Measurements from ENCODE around the gene NLRP1.

Gene NLRP1

DNA sequence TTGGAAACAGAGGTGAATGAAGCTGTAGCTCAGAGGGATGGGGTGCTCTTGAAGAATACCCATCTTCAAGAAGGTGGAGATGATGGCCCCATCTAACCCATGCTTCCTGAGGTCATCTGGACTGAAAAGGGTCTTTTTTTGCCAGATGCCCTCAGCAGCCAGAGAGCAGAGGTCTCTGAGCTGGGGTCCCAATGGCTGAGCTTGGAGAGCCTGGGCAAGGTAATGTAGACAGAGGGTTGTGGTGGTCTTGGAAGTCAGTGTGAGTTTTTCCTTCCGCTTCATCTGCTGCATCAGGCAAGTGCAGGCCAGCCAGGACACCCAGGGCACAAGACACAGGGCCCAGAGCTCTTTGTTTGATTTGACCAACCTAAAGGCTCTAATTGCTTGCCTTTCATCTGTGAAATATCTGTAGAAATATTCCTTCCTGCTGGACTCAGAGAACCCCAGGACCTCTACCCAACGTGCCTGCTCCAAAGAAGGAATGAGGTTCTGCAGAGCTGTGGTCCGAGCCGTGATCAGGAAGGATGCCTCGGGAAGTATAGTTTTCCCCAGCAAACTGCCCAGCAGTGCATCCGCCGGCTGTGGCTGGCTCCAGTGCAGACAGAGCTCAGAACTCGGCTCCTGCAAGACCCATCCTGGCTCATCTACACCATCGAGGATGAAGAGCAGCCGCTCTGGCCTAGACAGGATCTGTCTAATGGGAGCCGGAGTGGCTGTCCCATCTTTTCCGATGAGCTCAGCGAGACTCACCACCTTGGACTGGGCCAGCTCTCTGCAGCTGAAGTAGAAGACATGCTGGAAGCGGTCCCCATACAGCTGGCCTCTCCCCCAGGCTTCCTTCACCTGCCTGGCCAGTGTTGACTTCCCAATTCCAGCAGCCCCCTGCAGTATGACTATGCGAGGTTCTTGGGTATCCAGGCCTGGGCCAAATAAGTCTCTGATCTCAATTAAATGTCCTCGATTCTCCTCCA, 25.2 kb downstream of the NLRP1 start:
- Histone ChIP-seq H3K4me1 (ENCODE audit: insufficient read depth, low read length, poor library complexity, severe bottlenecking) (no peaks in the 10 kb centered on the region), H3K9ac (ENCODE audit: low read depth, low read length, poor library complexity, severe bottlenecking) (no peak overlapping the region), H3F3A (ENCODE audit: low read depth) (no peaks in the 10 kb centered on the region), H3K79me2 (ENCODE audit: insufficient read depth, low read length) (no peaks in the 10 kb centered on the region), H3K36me3 (ENCODE audit: insufficient read depth, low read length) (no peaks in the 10 kb centered on the region), H3K4me2 (ENCODE audit: low read depth, low read length, poor library complexity, severe bottlenecking) (no peak overlapping the region), H3K27me3 (ENCODE audit: insufficient read depth, low read length, poor library complexity, severe bottlenecking) (no peaks in the 10 kb centered on the region), H3K9me2 (replicated peaks; ENCODE audit: low read depth, low read length) (no peaks in the 10 kb centered on the region), H4K20me1 (ENCODE audit: insufficient read depth, low read length, poor library complexity, severe bottlenecking) (no peaks in the 10 kb centered on the region), H3K9me3 (ENCODE audit: insufficient read depth, low read depth, low read length) (no peaks in the 10 kb centered on the region), H2AFZ (ENCODE audit: low read length) (no peak overlapping the region), H3K4me3 (ENCODE audit: low read length, poor library complexity, severe bottlenecking) (no peak overlapping the region)
- no peak for TF ChIP-seq CTCF (conservative IDR thresholded peaks at IDR 0.05; ENCODE audit: low read length)
- no peak for TF ChIP-seq EZH2phosphoT487 (IDR thresholded peaks at IDR 0.05; ENCODE audit: borderline replicate concordance)

DNA sequence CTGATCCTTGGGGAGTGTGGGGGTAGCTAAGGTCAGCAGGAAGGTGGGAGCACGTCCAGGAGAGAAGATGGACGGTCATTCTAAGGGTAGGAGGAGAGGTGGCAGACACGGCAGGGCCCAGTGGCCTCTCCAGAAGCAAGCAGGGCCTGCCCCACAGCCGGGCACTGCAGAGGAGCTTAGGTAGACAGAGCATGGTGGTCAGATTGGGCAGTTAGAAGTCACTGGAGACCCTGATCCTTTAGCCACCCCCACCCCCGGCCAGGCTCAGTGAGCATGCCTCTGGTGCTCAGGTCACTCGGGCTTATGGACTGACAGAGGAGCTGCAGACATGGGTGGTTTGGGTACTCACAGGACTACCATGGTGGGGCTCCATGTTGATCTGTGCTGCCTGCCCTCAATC, 26.3 kb downstream of the NLRP1 start:
- H3K27me3 ChIP-seq (ENCODE audit: insufficient read depth, low read length, poor library complexity, severe bottlenecking) = no peaks in the 10 kb centered on the region
- H3K9ac ChIP-seq (ENCODE audit: low read depth, low read length, poor library complexity, severe bottlenecking) = no peak overlapping the region
- H3K9me2 ChIP-seq (replicated peaks; ENCODE audit: low read depth, low read length) = no peaks in the 10 kb centered on the region
- H3K4me3 ChIP-seq (ENCODE audit: low read length, poor library complexity, severe bottlenecking) = no peak overlapping the region
- no peaks in the 10 kb centered on the region for H3K79me2 ChIP-seq (ENCODE audit: insufficient read depth, low read length)
- H3K4me1 ChIP-seq (ENCODE audit: insufficient read depth, low read length, poor library complexity, severe bottlenecking) = no peaks in the 10 kb centered on the region
- no peak overlapping the region for H3K4me2 ChIP-seq (ENCODE audit: low read depth, low read length, poor library complexity, severe bottlenecking)
- H2AFZ ChIP-seq (ENCODE audit: low read length) = no peak overlapping the region
- H4K20me1 ChIP-seq (ENCODE audit: insufficient read depth, low read length, poor library complexity, severe bottlenecking) = no peaks in the 10 kb centered on the region
- no peak for TF ChIP-seq CTCF (conservative IDR thresholded peaks at IDR 0.05; ENCODE audit: low read length)
- TF ChIP-seq EZH2phosphoT487 (IDR thresholded peaks at IDR 0.05; ENCODE audit: borderline replicate concordance) = no peak
- no peaks in the 10 kb centered on the region for H3F3A ChIP-seq (ENCODE audit: low read depth)
- H3K36me3 ChIP-seq (ENCODE audit: insufficient read depth, low read length) = no peaks in the 10 kb centered on the region
- H3K9me3 ChIP-seq (ENCODE audit: insufficient read depth, low read depth, low read length) = no peaks in the 10 kb centered on the region

DNA sequence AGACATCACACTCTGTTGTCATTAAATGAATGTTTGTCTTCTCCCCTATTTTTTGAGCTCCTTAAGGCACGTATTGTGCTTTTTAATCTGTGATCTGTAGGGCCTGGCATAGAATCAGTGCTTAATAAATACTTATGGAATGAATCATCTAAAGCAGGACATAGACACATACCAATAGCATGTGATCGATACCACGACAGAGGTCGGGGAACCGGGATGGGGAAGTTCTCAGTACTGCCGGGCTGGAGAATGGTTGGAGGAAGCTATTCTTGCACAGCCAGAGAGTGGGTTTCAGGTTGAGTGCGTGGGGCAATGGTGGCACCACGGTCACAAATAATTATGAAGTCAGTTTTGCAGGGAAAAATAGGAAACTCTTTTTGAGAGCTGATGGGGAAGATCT, 26.8 kb downstream of the NLRP1 start:
- no peaks in the 10 kb centered on the region for H3K9me2 ChIP-seq (replicated peaks; ENCODE audit: low read depth, low read length)
- H2AFZ ChIP-seq (ENCODE audit: low read length) = no peak overlapping the region
- no peaks in the 10 kb centered on the region for H3K9me3 ChIP-seq (ENCODE audit: insufficient read depth, low read depth, low read length)

More for the DNA sequence above, 26.8 kb downstream of the NLRP1 start:
- TF ChIP-seq EZH2phosphoT487 (IDR thresholded peaks at IDR 0.05; ENCODE audit: borderline replicate concordance) (no peak), CTCF (conservative IDR thresholded peaks at IDR 0.05; ENCODE audit: low read length) (no peak)
- Histone ChIP-seq H3K27me3 (ENCODE audit: insufficient read depth, low read length, poor library complexity, severe bottlenecking) (no peaks in the 10 kb centered on the region), H3K79me2 (ENCODE audit: insufficient read depth, low read length) (no peaks in the 10 kb centered on the region), H3K36me3 (ENCODE audit: insufficient read depth, low read length) (no peaks in the 10 kb centered on the region), H3K9ac (ENCODE audit: low read depth, low read length, poor library complexity, severe bottlenecking) (no peak overlapping the region), H4K20me1 (ENCODE audit: insufficient read depth, low read length, poor library complexity, severe bottlenecking) (no peaks in the 10 kb centered on the region), H3K4me2 (ENCODE audit: low read depth, low read length, poor library complexity, severe bottlenecking) (no peak overlapping the region), H3K4me3 (ENCODE audit: low read length, poor library complexity, severe bottlenecking) (no peak overlapping the region), H3F3A (ENCODE audit: low read depth) (no peaks in the 10 kb centered on the region), H3K4me1 (ENCODE audit: insufficient read depth, low read length, poor library complexity, severe bottlenecking) (no peaks in the 10 kb centered on the region)

Measured in Loucy (cell line).